ENCODE results near the gene USP7.
"Not testable (repeated sequence)": the region's sequence is repeated elsewhere in the genome, so short reads cannot be mapped to it uniquely, and the experiment has no call there.

Gene USP7

GRCh38 chr16:8963821-8964441 is at the start of gene USP7:
TSS of gene USP7 (minus strand) at chr16:8963906. CDS start at chr16:8963285, 621 bp downstream.
- peak; percentile 92 for DNase-seq (ENCODE audit: low spot score)

- no peak for DNase-seq (ENCODE audit: low spot score)
Measured at GRCh38 chr16:9013508-9013864, 49.8 kb upstream of the USP7 start.

GRCh38 chr16:9012848-9013507 is 49.3 kb upstream of the USP7 start:
- no peak for DNase-seq (ENCODE audit: low spot score)

GRCh38 chr16:9012330-9012729 is 48.6 kb upstream of the USP7 start:
- no peak for DNase-seq (ENCODE audit: low spot score)

- peak; percentile 85 for DNase-seq (ENCODE audit: low spot score)
Measured at GRCh38 chr16:9008601-9009260, 45.0 kb upstream of the USP7 start.

- no peak for DNase-seq (ENCODE audit: low spot score)
Measured at GRCh38 chr16:9007177-9007794, 43.6 kb upstream of the USP7 start.

GRCh38 chr16:9004183-9004582 is 40.5 kb upstream of the USP7 start:
- no peak for DNase-seq (ENCODE audit: low spot score)

- no peak for DNase-seq (ENCODE audit: low spot score)
Measured at GRCh38 chr16:9003763-9004162, 40.1 kb upstream of the USP7 start.

- no peak for DNase-seq (ENCODE audit: low spot score)
Measured at GRCh38 chr16:9003322-9003721, 39.6 kb upstream of the USP7 start.

GRCh38 chr16:9002042-9002441 is 38.3 kb upstream of the USP7 start:
- DNase-seq (ENCODE audit: low spot score) = no peak

- no peak for DNase-seq (ENCODE audit: low spot score)
Measured at GRCh38 chr16:9000664-9001063, 37.0 kb upstream of the USP7 start.

GRCh38 chr16:8999800-9000199 is 36.1 kb upstream of the USP7 start:
- no peak for DNase-seq (ENCODE audit: low spot score)

- no peak for DNase-seq (ENCODE audit: low spot score)
Measured at GRCh38 chr16:8998108-8998507, 34.4 kb upstream of the USP7 start.

- DNase-seq (ENCODE audit: low spot score) = no peak
Measured at GRCh38 chr16:8996891-8997290, 33.2 kb upstream of the USP7 start.

- no peak for DNase-seq (ENCODE audit: low spot score)
Measured at GRCh38 chr16:8990445-8990844, 26.7 kb upstream of the USP7 start.

GRCh38 chr16:8989099-8989878 is 25.6 kb upstream of the USP7 start:
- no peak for DNase-seq (ENCODE audit: low spot score)

GRCh38 chr16:8986818-8987191 is 23.1 kb upstream of the USP7 start:
- DNase-seq (ENCODE audit: low spot score) = no peak

- DNase-seq (ENCODE audit: low spot score) = no peak
Measured at GRCh38 chr16:8986111-8986510, 22.4 kb upstream of the USP7 start.

GRCh38 chr16:8982816-8983215 is 19.1 kb upstream of the USP7 start:
- no peak for DNase-seq (ENCODE audit: low spot score)

GRCh38 chr16:8981901-8982300 is 18.2 kb upstream of the USP7 start:
- not testable (repeated sequence) for DNase-seq (ENCODE audit: low spot score)

GRCh38 chr16:8976189-8976588 is 12.5 kb upstream of the USP7 start:
- not testable (repeated sequence) for DNase-seq (ENCODE audit: low spot score)

GRCh38 chr16:8975039-8975438 is 11.3 kb upstream of the USP7 start:
- no peak for DNase-seq (ENCODE audit: low spot score)

Measured in HuH-7.5 (cell line).